Stimulated activated effector memory CD8-positive, alpha-beta T cell treated with anti-CD3 and anti-CD28 coated beads, Interleukin-12 subunit alpha, Interleukin-12 subunit beta, amount 100 ng/mL, for 72 hours (primary cell): ENCODE measurements around the gene DAPK1.

Experiments
- ATAC-seq: fragments of 150-1000 bp; cut with Tn5 transposase; 2 replicates; pipeline ENCODE4 v1.10.0; 2021
- DNase-seq, 2 donors: peaks; one replicate each; pipeline ENCODE4 v3.0.0; 2021 to 2022; ENCODE audit warnings: low spot score in 2 of 2
- H3K27ac Mint-ChIP-seq: one replicate; pipeline ENCODE4 v1.8.0; 2022; ENCODE audit warnings: mild to moderate bottlenecking, mixed read lengths
- H3K36me3 Mint-ChIP-seq: one replicate; pipeline ENCODE4 v1.8.0; 2022; ENCODE audit warnings: mild to moderate bottlenecking, mixed read lengths
- H3K4me1 Mint-ChIP-seq: one replicate; pipeline ENCODE4 v1.8.0; 2022; ENCODE audit warnings: mixed read lengths
- H3K4me3 Mint-ChIP-seq: one replicate; pipeline ENCODE4 v1.8.0; 2022; ENCODE audit warnings: mild to moderate bottlenecking, mixed read lengths
- H3K9me3 Mint-ChIP-seq: one replicate; pipeline ENCODE4 v1.8.0; 2022; ENCODE audit warnings: mixed read lengths

The DAPK1 gene

GRCh38 chr9:87558606-87559190 is 61.0 kb downstream of the DAPK1 start:
- no peaks in the 10 kb centered on the region for H3K4me1 Mint-ChIP-seq
- H3K4me3 Mint-ChIP-seq: no peak overlapping the region
- ATAC-seq (no peak), DNase-seq (no peak)
- H3K27ac Mint-ChIP-seq: no peak overlapping the region
- no peaks in the 10 kb centered on the region for H3K36me3 Mint-ChIP-seq
- no peaks in the 10 kb centered on the region for H3K9me3 Mint-ChIP-seq

- no peak for DNase-seq
- Mint-ChIP-seq H3K36me3 (no peaks in the 10 kb centered on the region), H3K4me1 (no peaks in the 10 kb centered on the region), H3K27ac (no peak overlapping the region), H3K9me3 (peaks cover 4% of the 10 kb centered on the region), H3K4me3 (no peak overlapping the region)
- ATAC-seq: no peak
Observed at GRCh38 chr9:87562062-87562461, 64.4 kb downstream of the DAPK1 start.

- no peak for ATAC-seq
- no peak for DNase-seq
- H3K27ac Mint-ChIP-seq: no peak overlapping the region
Observed at GRCh38 chr9:87562530-87563170, 65.0 kb downstream of the DAPK1 start.

DNA sequence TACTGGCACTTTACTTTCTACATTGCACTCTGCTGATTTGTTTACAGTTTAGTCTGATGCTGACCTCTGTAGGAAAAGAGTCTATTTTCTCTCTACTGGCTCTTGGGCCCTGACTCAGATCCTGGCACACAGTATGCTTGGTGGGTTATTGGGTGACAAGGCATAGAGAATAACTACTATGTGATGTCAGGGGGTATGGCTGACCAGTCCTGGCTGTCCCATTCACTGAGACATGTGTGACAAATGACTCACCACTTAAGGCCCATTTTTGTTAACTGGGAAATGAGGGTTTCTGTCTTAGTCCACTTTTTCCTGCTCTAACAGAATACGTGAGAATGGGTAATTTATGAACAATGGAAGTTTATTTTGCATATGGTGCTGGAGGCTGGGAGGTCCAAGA is 66.4 kb downstream of the DAPK1 start:
- Mint-ChIP-seq H3K9me3 (peaks cover 4% of the 10 kb centered on the region), H3K27ac (no peak overlapping the region), H3K36me3 (no peaks in the 10 kb centered on the region), H3K4me1 (no peaks in the 10 kb centered on the region), H3K4me3 (no peak overlapping the region)
- ATAC-seq: no peak
- no peak for DNase-seq

More at GRCh38 chr9:87562530-87563170, 65.0 kb downstream of the DAPK1 start:
- H3K36me3 Mint-ChIP-seq: no peaks in the 10 kb centered on the region
- H3K4me3 Mint-ChIP-seq: no peak overlapping the region
- H3K9me3 Mint-ChIP-seq: peaks cover 4% of the 10 kb centered on the region
- H3K4me1 Mint-ChIP-seq: no peaks in the 10 kb centered on the region

DNA sequence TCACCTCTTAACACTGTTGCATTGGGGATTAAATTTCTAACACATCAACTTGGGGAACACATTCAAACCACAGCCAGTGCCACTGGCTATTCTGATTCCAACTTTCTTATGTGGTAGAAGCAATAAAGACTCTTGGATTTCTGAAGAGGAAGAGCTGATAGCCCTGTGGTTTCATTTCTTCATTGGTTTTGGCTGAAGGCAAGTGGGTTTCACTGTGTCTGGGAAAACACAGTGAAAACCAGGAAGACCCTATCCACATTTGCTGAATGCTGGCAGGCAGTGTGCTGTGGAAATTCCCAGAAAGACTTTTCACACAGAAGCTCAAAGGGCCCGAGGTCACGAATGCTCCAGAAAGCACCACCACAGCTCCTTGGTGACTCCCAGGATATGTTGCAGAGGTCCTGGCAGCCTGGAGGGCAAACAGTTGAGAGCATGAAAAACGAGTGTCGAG is 67.1 kb downstream of the DAPK1 start:
- DNase-seq (no peak), ATAC-seq (no peak)
- no peak overlapping the region for H3K4me3 Mint-ChIP-seq
- peaks cover 4% of the 10 kb centered on the region for H3K9me3 Mint-ChIP-seq
- no peaks in the 10 kb centered on the region for H3K4me1 Mint-ChIP-seq
- H3K27ac Mint-ChIP-seq: no peak overlapping the region
- H3K36me3 Mint-ChIP-seq: no peaks in the 10 kb centered on the region

DNA sequence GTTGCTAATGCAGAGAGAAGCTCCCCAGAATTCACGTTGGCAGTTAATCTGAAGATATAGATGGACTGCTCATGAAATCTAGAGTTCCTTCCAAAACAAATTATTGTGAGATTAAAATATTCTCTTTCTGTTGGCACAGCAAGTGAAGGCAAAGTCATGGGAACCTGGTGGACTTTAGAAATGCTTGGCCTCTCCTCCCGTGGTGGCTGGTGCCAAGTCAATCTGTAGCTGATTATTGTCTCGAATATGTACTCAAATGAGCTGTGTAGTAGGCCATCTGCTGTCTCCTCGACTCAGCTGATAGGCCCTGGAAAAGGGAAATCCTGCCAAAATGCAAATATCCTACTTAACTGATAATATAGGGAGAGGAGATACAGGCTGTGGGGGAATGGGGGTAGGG is 69.3 kb downstream of the DAPK1 start:
- no peak overlapping the region for H3K4me3 Mint-ChIP-seq
- no peak for DNase-seq
- no peaks in the 10 kb centered on the region for H3K4me1 Mint-ChIP-seq
- H3K27ac Mint-ChIP-seq: no peak overlapping the region
- no peaks in the 10 kb centered on the region for H3K36me3 Mint-ChIP-seq
- H3K9me3 Mint-ChIP-seq: peaks cover 4% of the 10 kb centered on the region
- ATAC-seq: no peak

DNA sequence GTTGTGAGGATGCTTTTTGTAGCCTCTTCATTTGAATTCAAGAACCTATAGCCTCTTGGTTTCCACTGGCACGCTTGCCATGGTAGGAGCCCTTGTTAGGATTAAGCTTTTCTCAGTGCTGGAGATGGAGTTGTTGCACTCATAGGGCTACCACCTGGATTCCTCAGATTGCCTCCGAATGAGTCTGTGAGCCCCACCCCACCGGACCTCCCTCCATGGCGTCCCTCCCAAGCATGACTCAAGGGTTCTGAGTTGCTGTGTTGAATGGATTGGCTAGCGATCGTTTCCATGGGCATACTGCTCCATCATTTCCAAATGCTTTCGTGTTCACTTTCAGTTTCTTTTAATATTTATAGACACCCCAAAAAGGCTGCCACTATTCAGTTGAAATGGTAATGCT is 69.9 kb downstream of the DAPK1 start:
- no peak for ATAC-seq
- H3K4me1 Mint-ChIP-seq: no peaks in the 10 kb centered on the region

GRCh38 chr9:87567983-87568382 is 70.3 kb downstream of the DAPK1 start:
- no peaks in the 10 kb centered on the region for H3K4me1 Mint-ChIP-seq
- no peak overlapping the region for H3K27ac Mint-ChIP-seq
- ATAC-seq (no peak), DNase-seq (no peak)
- H3K36me3 Mint-ChIP-seq: no peaks in the 10 kb centered on the region
- no peak overlapping the region for H3K4me3 Mint-ChIP-seq
- peaks cover 4% of the 10 kb centered on the region for H3K9me3 Mint-ChIP-seq

More for the DNA sequence above, 69.9 kb downstream of the DAPK1 start:
- no peak for DNase-seq
- peaks cover 4% of the 10 kb centered on the region for H3K9me3 Mint-ChIP-seq
- no peak overlapping the region for H3K4me3 Mint-ChIP-seq
- no peak overlapping the region for H3K27ac Mint-ChIP-seq
- H3K36me3 Mint-ChIP-seq: no peaks in the 10 kb centered on the region

- no peaks in the 10 kb centered on the region for H3K36me3 Mint-ChIP-seq
- ATAC-seq (no peak), DNase-seq (no peak)
- no peaks in the 10 kb centered on the region for H3K4me1 Mint-ChIP-seq
- no peak overlapping the region for H3K27ac Mint-ChIP-seq
- H3K9me3 Mint-ChIP-seq: peaks cover 4% of the 10 kb centered on the region
- H3K4me3 Mint-ChIP-seq: no peak overlapping the region
Observed at GRCh38 chr9:87568401-87568800, 70.7 kb downstream of the DAPK1 start.

- H3K27ac Mint-ChIP-seq: no peak overlapping the region
- H3K4me1 Mint-ChIP-seq: no peaks in the 10 kb centered on the region
- no peak for ATAC-seq
- DNase-seq: no peak
- H3K36me3 Mint-ChIP-seq: no peaks in the 10 kb centered on the region
- H3K9me3 Mint-ChIP-seq: peaks cover 2% of the 10 kb centered on the region
- no peak overlapping the region for H3K4me3 Mint-ChIP-seq
Observed at GRCh38 chr9:87569008-87569509, 71.4 kb downstream of the DAPK1 start.

GRCh38 chr9:87569518-87569917 is 71.9 kb downstream of the DAPK1 start:
- ATAC-seq (no peak), DNase-seq (no peak)
- H3K36me3 Mint-ChIP-seq: no peaks in the 10 kb centered on the region
- no peak overlapping the region for H3K27ac Mint-ChIP-seq
- H3K4me1 Mint-ChIP-seq: no peaks in the 10 kb centered on the region
- no peaks in the 10 kb centered on the region for H3K9me3 Mint-ChIP-seq
- no peak overlapping the region for H3K4me3 Mint-ChIP-seq

GRCh38 chr9:87570000-87570908 is 72.6 kb downstream of the DAPK1 start:
- DNase-seq (no peak), ATAC-seq (no peak)
- H3K4me1 Mint-ChIP-seq: no peaks in the 10 kb centered on the region
- H3K9me3 Mint-ChIP-seq: no peaks in the 10 kb centered on the region
- H3K4me3 Mint-ChIP-seq: no peak overlapping the region
- no peak overlapping the region for H3K27ac Mint-ChIP-seq
- no peaks in the 10 kb centered on the region for H3K36me3 Mint-ChIP-seq

DNA sequence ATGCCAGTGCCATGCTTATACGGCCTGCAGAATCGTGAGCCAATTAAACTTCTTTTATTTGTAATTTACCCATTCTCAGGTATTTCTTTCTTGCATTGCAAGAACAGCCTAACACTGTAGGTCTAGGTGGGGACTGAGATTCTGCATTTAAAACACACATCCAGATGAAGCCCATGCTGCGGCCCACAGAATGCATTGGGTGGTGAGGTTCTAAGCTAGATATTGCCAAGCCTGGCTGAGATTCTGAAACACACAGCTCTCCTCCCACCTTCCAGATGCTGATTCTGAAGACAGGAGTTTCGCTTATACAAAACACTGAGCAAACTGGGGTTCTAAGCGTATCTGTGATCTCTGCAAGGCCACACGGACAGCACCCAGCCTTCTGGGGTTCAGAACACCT is 75.1 kb downstream of the DAPK1 start:
- Mint-ChIP-seq H3K9me3 (no peaks in the 10 kb centered on the region), H3K4me3 (no peak overlapping the region), H3K4me1 (no peaks in the 10 kb centered on the region), H3K27ac (no peak overlapping the region), H3K36me3 (no peaks in the 10 kb centered on the region)
- DNase-seq (no peak), ATAC-seq (no peak)

- H3K36me3 Mint-ChIP-seq: no peaks in the 10 kb centered on the region
- H3K27ac Mint-ChIP-seq: no peak overlapping the region
- DNase-seq (no peak), ATAC-seq (no peak)
- H3K4me1 Mint-ChIP-seq: no peaks in the 10 kb centered on the region
- no peak overlapping the region for H3K4me3 Mint-ChIP-seq
- no peaks in the 10 kb centered on the region for H3K9me3 Mint-ChIP-seq
Observed at GRCh38 chr9:87573841-87574342, 76.2 kb downstream of the DAPK1 start.

GRCh38 chr9:87577746-87578145 is 80.1 kb downstream of the DAPK1 start:
- H3K36me3 Mint-ChIP-seq: no peaks in the 10 kb centered on the region
- H3K27ac Mint-ChIP-seq: no peak overlapping the region
- no peaks in the 10 kb centered on the region for H3K4me1 Mint-ChIP-seq
- DNase-seq (no peak), ATAC-seq (no peak)
- H3K9me3 Mint-ChIP-seq: no peaks in the 10 kb centered on the region
- no peak overlapping the region for H3K4me3 Mint-ChIP-seq
